Measurements from ENCODE around the gene NR0B2. TPM values are rescaled to one million over a fixed set of nuclear protein-coding genes. Genes with fewer than 3 reads are reported as not detected.
A peak's percentile ranks its signal among the peaks of the same experiment; 100 is the strongest.

Gene NR0B2
- total RNA-seq, 1 donor = not detected

- no peak for TF ChIP-seq CTCF (IDR thresholded peaks at IDR 0.05; ENCODE audit: insufficient read depth, low read length)
- H3K4me3 ChIP-seq (ENCODE audit: low read depth, low read length) = no peak overlapping the region
- DNase-seq (ENCODE audit: low read depth) = peak; percentile 16
Measured at GRCh38 chr1:26861889-26862378, 51.8 kb downstream of the NR0B2 start.

Other genes with a start within 250 kb of the NR0B2 start
- gene ARID1A, start 218.0 kb downstream of the NR0B2 start, total RNA-seq (ENCODE audit: low replicate concordance) = 17.4 and 26.9 TPM in 2 replicates
- 11.5 and 18.1 TPM in 2 replicates for gene PIGV, start 126.0 kb downstream of the NR0B2 start, total RNA-seq (ENCODE audit: low replicate concordance)
- 2.5 and 10.4 TPM in 2 replicates for gene ZDHHC18, start 87.3 kb downstream of the NR0B2 start, total RNA-seq (ENCODE audit: low replicate concordance)
- gene SFN, start 50.8 kb downstream of the NR0B2 start, total RNA-seq (ENCODE audit: low replicate concordance) = 1.1 TPM in 1 of 2 replicates, not detected in the other
- gene GPN2, start 23.7 kb downstream of the NR0B2 start, total RNA-seq (ENCODE audit: low replicate concordance) = 7.0 and 8.7 TPM in 2 replicates
- 5.9 and 21.0 TPM in 2 replicates for gene GPATCH3, start 13.5 kb downstream of the NR0B2 start, total RNA-seq (ENCODE audit: low replicate concordance)
- gene NUDC, start 7.8 kb upstream of the NR0B2 start, total RNA-seq (ENCODE audit: low replicate concordance) = 23.8 and 26.7 TPM in 2 replicates
- not detected in 2 replicates for gene KDF1, start 46.5 kb upstream of the NR0B2 start, total RNA-seq (ENCODE audit: low replicate concordance)
- 11.6 and 19.1 TPM in 2 replicates for gene TRNP1, start 79.7 kb upstream of the NR0B2 start, total RNA-seq (ENCODE audit: low replicate concordance)
- 1.9 and 6.8 TPM in 2 replicates for gene TENT5B, start 98.9 kb upstream of the NR0B2 start, total RNA-seq (ENCODE audit: low replicate concordance)
- gene SLC9A1, start 241.2 kb upstream of the NR0B2 start, total RNA-seq (ENCODE audit: low replicate concordance) = 1.3 and 7.4 TPM in 2 replicates

Data from fibroblast of the aortic adventitia (primary cell).